GM12892 (cell line): ENCODE results near the gene COX7A2L.
"Not testable (repeated sequence)": the region's sequence is repeated elsewhere in the genome, so short reads cannot be mapped to it uniquely, and the experiment has no call there.

Experiments used
- POLR2A ChIP-seq: IDR thresholded peaks from 2 replicates; pipeline ENCODE4 v1.6.1; 2011; ENCODE audit warnings: low read depth, low read length, control low read depth
- POLR2AphosphoS5 ChIP-seq: IDR thresholded peaks from 2 replicates; pipeline ENCODE4 v1.6.1; 2011; ENCODE audit warnings: low read depth, low read length, control low read depth

DNA sequence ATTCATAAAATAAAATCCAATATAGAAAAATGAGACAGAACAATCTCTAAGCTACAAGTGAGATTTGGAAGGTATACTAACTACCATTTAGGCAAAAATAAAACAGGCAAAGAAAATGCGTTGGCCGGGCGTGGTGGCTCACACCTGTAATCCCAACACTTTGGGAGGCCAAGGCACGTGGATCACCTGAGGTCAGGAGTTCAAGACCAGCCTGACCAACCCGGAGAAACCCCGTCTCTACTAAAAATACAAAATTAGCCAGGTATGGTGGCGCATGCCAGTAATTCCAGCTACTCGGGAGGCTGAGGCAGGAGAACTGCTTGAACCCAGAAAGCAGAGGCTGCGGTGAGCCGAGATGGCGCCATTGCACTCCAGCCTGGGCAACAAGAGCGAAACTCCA is 13.5 kb downstream of the COX7A2L start:
- not testable (repeated sequence) for TF ChIP-seq POLR2A, POLR2AphosphoS5
